ENCODE measurements around the gene FAM229B.

- TF ChIP-seq EZH2 (IDR thresholded peaks at IDR 0.05) (no peak), POLR2AphosphoS5 (IDR thresholded peaks at IDR 0.05; ENCODE audit: borderline replicate concordance, low read depth, low read length) (no peak), FOXP2 (optimal IDR thresholded peaks at IDR 0.05; ENCODE audit: control extremely low read depth, extremely low read length, insufficient read depth) (no peak)
Measured at GRCh38 chr6:112054555-112055190, 32.7 kb upstream of the FAM229B start.

Data from SK-N-MC (cell line).